HCEC 1CT (cell line): ENCODE data around the gene DCHS2.
"Not testable (repeated sequence)": the region's sequence is repeated elsewhere in the genome, so short reads cannot be mapped to it uniquely, and the experiment has no call there.

Experiments
- DNase-seq: peaks from one replicate; pipeline ENCODE4 v3.0.0-alpha.2; 2017

DCHS2 gene

DNA sequence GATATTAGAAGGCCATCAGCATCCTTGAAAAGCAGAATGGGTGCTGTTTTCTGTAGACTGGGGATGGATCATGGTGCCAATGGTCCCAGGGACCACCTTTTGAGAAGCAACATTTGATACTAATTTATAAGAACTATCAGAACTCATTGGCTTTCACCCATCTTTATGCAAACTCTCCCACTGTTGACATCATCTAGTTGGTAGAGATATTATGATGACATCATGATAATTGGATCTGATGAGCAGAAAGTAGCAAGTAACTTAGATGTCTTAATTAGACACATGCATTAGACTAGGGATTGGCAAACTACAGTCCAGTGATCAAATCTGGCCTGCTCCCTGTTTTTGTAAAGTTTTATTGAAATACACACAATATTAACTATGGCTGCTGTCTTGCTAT, 181.0 kb downstream of the DCHS2 start:
- DNase-seq: no peak

DNA sequence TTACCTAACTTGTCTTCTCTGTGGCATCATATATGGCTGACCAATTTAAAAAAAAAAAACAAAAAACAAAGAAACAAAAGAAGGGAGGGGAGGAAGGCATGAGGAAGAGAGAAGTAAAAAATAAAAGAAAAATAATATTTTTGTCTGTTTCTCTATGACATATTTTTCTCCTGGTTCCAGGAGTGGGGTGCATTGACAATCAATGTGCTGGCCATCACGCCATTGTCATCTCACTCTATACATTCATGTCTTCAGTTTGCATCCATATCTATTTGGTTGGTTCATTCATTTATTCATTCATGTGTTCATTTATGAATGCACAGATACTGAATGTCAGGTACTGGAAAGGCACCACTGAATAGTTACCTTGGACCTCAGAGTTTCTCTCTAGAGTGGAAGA, 183.4 kb downstream of the DCHS2 start:
- DNase-seq: no peak

DNA sequence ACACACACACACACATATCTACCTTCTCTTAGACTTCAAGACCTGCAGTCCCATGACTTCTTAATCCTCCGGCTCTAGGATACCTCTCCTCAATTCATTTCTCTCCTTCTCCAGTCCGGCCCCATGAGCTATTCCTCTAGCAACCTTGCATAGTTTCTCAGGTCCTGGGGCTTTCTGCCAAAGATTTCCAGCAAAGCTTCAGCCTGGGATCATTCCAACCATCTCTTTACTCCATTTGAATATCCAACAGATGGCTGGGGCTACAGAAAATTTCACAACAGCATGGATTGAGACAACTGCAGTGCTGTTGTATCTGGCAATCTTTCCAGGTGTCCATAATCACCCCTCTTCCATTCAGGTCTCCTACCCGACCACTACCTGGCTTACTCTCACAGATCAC, 184.1 kb downstream of the DCHS2 start:
- no peak for DNase-seq

DNA sequence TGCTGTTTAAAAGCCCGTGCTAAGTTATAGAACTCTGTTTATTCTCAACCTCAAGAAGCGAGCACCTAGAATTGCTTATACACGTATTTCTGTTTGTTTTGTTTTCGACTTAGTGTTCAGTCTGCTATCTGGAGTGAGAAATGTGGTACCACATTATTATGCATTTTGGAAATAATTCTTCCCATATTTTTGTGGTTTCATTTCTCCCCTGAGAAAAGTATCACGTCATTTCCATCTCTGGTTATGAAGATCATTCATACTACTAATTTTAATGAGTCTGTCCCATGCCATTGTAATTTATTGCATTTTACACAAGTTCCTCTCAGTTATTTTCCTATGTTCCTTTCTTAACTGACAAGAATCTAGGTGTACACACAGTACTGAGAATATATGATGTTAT, 186.0 kb downstream of the DCHS2 start:
- no peak for DNase-seq

- no peak for DNase-seq
These were observed 186.9 kb downstream of the DCHS2 start for GRCh38 chr4:154304679-154305078.

DNA sequence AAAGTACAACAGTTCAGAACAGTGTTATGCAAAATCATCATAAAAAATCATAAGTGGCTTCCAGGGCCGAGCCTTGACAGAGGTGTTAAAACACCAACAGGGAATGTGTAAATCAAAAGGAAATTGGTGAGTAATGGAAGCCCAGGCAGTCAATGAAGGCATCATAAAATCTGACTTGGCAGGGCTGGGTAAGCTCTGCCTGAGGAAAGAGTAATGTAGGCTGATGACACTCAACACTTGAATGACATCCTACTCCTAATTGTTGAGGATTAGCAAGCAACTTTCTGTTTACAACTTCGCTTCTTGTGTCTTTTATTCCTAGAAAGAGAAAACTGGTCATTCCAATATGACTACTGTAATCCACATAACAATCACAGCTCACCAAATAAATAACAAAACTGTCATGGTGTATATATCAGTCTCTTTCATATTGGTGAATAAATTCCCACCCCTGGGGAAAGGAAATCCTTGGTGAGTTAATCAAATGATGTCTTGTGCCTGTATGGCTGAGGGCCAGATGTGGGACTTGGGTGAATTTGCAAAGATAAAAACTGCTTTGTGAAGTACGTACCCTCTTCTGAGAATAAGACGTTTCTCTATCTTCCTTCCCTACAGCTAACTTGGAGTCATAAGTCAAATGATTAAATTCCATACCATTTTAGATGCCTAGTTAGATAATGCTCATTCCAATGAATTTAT, 196.8 kb downstream of the DCHS2 start:
- DNase-seq: no peak

DNA sequence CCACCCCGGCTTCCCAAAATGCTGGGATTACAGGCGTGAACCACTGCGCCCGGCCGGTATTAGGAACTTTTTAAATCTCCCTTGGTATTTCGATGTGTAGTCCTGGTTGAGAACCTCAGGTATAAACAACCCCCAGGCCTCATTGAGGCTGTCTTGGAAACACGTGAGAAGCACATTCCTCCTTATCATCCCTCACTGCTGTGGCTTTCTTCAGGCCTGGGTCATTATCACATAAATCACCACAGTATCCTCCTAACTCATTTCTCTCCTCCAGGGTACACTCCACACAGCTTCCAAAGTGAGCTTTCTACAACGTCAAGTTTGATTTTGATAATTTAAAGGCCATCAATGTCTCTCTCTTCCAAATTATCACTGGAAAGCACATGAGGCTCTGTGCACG, 198.2 kb downstream of the DCHS2 start:
- DNase-seq: no peak

- DNase-seq: no peak
These were observed 199.0 kb downstream of the DCHS2 start for GRCh38 chr4:154292589-154292988.

- DNase-seq: no peak
These were observed 214.4 kb downstream of the DCHS2 start for GRCh38 chr4:154277172-154277571.

DNA sequence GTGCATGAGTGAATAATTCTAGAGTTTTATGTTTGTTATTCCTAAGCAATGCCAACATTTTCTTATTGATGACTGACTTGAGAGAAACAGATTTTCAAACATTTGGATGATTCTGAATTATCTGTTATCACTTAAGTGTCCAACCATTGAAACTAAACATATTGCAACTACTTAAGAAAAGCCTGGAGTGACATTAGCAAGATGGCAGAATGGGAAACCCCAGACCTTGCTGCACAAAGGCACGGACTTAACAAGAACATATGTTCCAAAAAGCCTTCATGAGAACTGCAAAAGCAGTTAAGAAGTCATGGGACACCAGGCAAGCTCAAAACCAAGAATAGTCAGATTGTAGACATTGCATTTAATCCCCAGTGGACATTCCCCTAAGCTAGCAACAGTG, 215.1 kb downstream of the DCHS2 start:
- no peak for DNase-seq

- no peak for DNase-seq
These were observed 236.6 kb downstream of the DCHS2 start for GRCh38 chr4:154254999-154255398.

DNA sequence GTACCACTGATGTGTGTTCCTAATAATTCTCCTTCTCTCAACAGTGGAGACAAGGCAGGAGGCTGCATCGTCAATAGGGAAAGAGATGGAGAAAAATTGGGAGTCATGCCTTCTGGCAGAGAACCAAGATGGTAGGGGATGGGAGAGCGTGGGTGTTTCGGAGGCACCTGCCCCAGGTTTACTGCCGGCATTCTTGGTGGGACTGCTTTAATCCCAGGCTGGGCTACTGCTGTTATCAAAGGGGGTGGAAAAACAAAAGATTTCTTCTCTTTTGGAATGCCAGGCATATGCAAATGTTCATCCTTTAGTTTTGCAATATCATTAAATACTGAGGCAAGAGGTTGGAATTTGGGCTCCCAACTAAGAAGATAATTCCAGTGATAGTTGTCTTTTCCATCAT, 257.0 kb downstream of the DCHS2 start:
- DNase-seq: no peak

- no peak for DNase-seq
These were observed 259.7 kb downstream of the DCHS2 start for GRCh38 chr4:154231806-154232478.

DNA sequence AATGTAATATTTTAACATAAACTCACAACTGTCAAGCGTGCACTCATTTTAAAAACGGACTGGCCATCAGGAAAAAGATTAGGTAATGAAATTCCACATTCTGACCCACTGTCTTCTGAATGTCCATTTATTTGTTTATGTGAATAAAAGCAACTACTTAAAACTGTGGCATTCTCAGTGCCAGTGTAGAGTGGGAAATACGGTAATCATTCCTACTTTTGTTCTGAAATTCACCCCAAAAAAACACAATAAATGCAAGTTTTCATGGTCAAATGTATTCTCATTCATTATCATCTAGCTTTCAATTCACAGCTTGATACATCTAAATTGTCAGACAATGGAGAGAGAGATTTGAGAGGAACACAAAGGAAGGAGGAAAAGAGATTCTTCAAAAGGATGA, 260.9 kb downstream of the DCHS2 start:
- no peak for DNase-seq

DNA sequence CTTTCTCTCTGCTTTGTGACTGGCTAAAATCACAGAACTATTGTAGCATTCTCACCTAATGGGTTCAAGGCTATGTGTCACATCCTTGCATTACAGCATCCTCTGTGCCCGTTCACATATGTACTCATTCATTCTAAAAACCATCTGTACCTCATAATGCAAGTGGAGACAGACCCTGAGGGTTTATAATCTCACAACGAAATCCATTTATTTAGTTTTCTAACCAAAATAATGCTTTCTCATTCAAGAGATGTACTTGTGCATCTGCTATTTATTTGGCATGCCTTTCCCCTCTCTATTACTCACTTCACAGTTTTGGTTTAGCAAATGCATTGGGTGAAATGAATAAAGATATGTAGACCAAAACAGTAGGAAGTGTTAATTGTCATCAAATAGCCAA, 261.5 kb downstream of the DCHS2 start:
- no peak for DNase-seq

DNA sequence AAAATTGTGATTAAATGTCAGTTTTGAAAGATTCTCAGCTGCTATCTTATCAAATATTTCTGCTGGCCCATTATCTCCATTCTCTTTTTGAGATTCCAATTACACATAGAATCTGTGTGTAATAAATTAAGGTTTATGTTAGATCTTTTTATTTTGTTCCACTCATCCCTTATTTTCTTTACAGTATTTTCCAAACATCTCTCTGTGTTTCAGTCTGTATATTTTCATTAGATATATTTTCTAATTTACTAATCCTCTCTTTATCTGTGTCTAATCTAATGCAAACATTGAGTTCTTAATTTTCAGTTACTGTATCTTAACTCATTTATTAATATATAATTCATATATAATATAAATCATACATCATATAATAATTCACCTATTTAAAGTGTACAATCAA, 268.7 kb downstream of the DCHS2 start:
- DNase-seq: no peak

GRCh38 chr4:154218051-154218450, 273.5 kb downstream of the DCHS2 start:
- DNase-seq: no peak

- DNase-seq: not testable (repeated sequence)
These were observed 274.2 kb downstream of the DCHS2 start for GRCh38 chr4:154217384-154217783.

GRCh38 chr4:154211506-154211905, 280.1 kb downstream of the DCHS2 start:
- DNase-seq: no peak

DNA sequence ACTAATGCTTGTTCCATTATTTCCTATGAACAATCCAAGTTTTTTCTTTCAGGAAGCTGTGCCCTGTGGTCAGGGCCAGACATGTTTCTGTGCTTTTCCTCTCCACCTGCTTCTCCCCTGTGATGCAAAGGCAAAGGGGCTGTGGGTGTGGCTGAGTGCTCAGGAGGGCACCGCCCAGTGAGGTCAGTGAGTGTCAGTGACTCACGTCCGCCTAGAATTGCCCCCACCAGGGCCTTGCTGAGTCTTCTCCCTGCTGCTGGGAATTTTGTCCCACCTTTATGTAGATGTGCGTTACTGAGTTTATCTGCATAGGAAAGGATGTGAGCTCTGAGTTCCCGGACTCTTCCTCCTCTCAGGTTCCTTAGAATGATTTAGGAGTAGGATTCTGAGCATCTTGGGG, 283.2 kb downstream of the DCHS2 start:
- no peak for DNase-seq

- DNase-seq: no peak
These were observed 286.1 kb downstream of the DCHS2 start for GRCh38 chr4:154205471-154205870.

GRCh38 chr4:154194649-154195048, 296.9 kb downstream of the DCHS2 start:
- DNase-seq: no peak

DNA sequence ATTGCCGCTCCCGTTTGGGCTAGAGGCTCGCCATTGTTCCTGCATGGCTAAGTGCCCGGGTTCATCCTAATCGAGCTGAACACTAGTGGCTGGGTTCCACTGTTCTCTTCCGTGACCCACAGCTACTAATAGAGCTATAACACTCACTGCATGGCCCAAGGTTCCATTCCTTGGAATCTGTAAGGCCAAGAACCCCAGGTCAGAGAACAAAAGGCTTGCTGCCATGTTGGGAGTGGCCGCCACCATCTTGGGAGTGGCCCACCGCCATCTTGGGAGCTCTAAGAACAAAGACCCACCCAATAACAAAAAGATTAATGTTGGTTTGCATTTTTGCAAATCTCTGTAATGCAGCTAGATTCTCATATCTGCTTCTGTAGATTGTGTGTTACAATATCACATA, 299.0 kb downstream of the DCHS2 start:
- no peak for DNase-seq

DNA sequence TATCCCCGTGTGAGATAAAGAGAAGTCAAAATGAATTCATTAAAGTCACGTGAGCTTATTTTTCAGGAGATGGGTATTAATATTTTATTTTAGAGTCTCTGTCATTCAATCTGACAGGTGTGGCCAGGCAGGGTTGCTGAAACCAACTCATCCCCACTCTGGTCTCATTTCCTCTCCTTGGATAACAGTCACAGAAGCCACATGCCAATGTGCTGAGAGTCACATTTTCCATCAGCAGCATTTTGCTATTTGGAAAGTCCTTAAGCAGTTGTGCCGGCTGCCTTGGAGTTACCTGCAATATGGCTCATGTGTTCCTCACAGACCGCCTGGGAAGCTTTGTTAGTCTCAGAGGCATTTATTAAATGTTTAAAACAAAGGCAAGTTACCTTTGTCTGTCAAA, 302.3 kb downstream of the DCHS2 start:
- DNase-seq: no peak

DNA sequence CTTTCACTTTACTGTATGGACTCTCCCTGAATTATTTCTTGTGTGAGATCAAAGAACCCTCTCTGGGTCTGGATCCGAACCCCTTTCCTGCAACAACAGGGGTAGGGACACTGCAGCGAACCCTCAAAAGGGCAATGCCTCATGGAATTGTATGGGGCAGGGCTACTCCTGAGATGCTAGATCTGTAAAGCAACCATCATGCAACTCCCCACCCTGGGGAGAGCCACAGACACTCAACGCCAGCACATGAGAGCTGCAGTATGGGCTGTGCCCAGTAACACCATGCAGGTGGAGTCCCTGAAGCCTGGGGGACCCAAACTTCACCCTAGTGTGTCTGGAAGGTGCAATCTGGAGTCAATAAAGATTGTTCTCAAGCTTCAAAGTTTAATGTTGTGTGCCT, 304.7 kb downstream of the DCHS2 start:
- DNase-seq: no peak
